Body of pancreas (tissue), 4 donors: ENCODE data around the gene SREBF2. TPM values are rescaled to one million over a fixed set of nuclear protein-coding genes. Genes with fewer than 3 reads are reported as not detected.

Experiments used
- ATAC-seq: fragments of 150-250 bp; one replicate; pipeline ENCODE4 v1.9.1; 2016
- DNase-seq, 4 donors: peaks; one replicate each; pipeline ENCODE4 v3.0.0-alpha.2; 2019
- H3K27ac ChIP-seq, 4 donors: fragments of 200-600 bp; sonication (generic); 1 replicate in 3 of 4; 2 replicates in 1 of 4; pipeline versions ENCODE4 v1.5.1 to v1.6.1; 2016 to 2019; ENCODE audit warnings: mild to moderate bottlenecking in 1 of 4, mixed read lengths in 1 of 4, moderate library complexity in 1 of 4
- H3K27me3 ChIP-seq, 2 donors: fragments of 200-600 bp; sonication (generic); one replicate each; pipeline ENCODE4 v1.6.0; 2016; ENCODE audit warnings: mild to moderate bottlenecking in 1 of 2
- H3K36me3 ChIP-seq, 2 donors: fragments of 200-600 bp; sonication (generic); replicated peaks in 1 of 2; 2 replicates each; pipeline ENCODE4 v1.5.1; 2016; ENCODE audit warnings: low read depth in 2 of 2; ENCODE audit not compliant: insufficient read depth in 1 of 2
- H3K4me1 ChIP-seq: fragments of 200-600 bp; sonication (generic); one replicate; pipeline ENCODE4 v1.6.0; 2016
- H3K4me3 ChIP-seq, 2 donors: fragments of 200-600 bp; sonication (generic); 1 replicate in 1 of 2; 2 replicates in 1 of 2; pipeline ENCODE4 v1.5.1; 2016 to 2019
- H3K9me3 ChIP-seq, 3 donors: fragments of 200-600 bp; sonication (generic); 1 replicate in 2 of 3; 2 replicates in 1 of 3; pipeline ENCODE4 v1.5.1; 2016
- CTCF ChIP-seq, 7 experiments: fragments of 450-650 bp in 4 of 7; fragments of 200-600 bp in 3 of 7; sonication (generic) in 3 of 7; IDR thresholded peaks; one replicate each; pipeline ENCODE4 v1.5.1; 2016 to 2019; ENCODE audit warnings: antibody characterized with exemption in 7 of 7
- POLR2A ChIP-seq, 3 donors: fragments of 450-650 bp; IDR thresholded peaks; one replicate each; pipeline ENCODE4 v1.6.1; 2016; ENCODE audit warnings: antibody characterized with exemption in 3 of 3, mild to moderate bottlenecking in 2 of 3
- WGBS, 2 donors: methylation state at CpG; one replicate each; pipeline ENCODE4 v1.1.5; 2017; 5-methylcytosine and 5-hydroxymethylcytosine counted together
- intact Hi-C: fragments of 100-400 bp; cut with DNase I; formaldehyde crosslinking; loops from one replicate; pipeline ENCODE4 v1.15.1; 2023
- total RNA-seq, 2 donors: library from RNA; depleted of rRNA; stranded (reverse); fragments of >200 nt; gene quantifications; one replicate each; pipeline ENCODE4 v1.1.0, GENCODE V29; 2016

Gene SREBF2
- total RNA-seq, 2 donors from 2014 or later, result 40.2 to 68.6 TPM

GRCh38 chr22:41836551-41836950 lies 3.6 kb downstream of the SREBF2 start:
- H3K36me3 ChIP-seq, result no peaks in the 10 kb centered on the region
- no peak overlapping the region for H3K4me3 ChIP-seq
- intact Hi-C loops, result no loop called here
- WGBS, 2 donors, result 68 to 80% methylated on average over 2 of the region's 2 CpGs
- H3K9me3 ChIP-seq, result no peaks in the 10 kb centered on the region
- no peaks in the 10 kb centered on the region for H3K27me3 ChIP-seq
- H3K27ac ChIP-seq, result no peak overlapping the region
- TF ChIP-seq CTCF (IDR thresholded peaks at IDR 0.05), result no peak
- TF ChIP-seq POLR2A (IDR thresholded peaks at IDR 0.05), result no peak
- ATAC-seq (no peak), DNase-seq (no peak)
- peaks cover 37% of the 10 kb centered on the region for H3K4me1 ChIP-seq

GRCh38 chr22:41838842-41839618 lies 6.1 kb downstream of the SREBF2 start:
- H3K27ac ChIP-seq, result no peak overlapping the region
- TF ChIP-seq CTCF (IDR thresholded peaks at IDR 0.05), result no peak
- no peak for TF ChIP-seq POLR2A (IDR thresholded peaks at IDR 0.05)
- no peaks in the 10 kb centered on the region for H3K9me3 ChIP-seq
- H3K4me1 ChIP-seq, result peaks cover 56% of the 10 kb centered on the region
- WGBS, 2 donors, result 56 to 58% methylated on average over 1 of the region's 1 CpG
- H3K4me3 ChIP-seq, result no peak overlapping the region
- DNase-seq (no peak), ATAC-seq (no peak)
- intact Hi-C loops, result no loop called here
- H3K27me3 ChIP-seq, result no peaks in the 10 kb centered on the region
- no peaks in the 10 kb centered on the region for H3K36me3 ChIP-seq

GRCh38 chr22:41840216-41840615 lies 7.3 kb downstream of the SREBF2 start:
- intact Hi-C loops, result no loop called here
- no peak for TF ChIP-seq POLR2A (IDR thresholded peaks at IDR 0.05)
- no peak for TF ChIP-seq CTCF (IDR thresholded peaks at IDR 0.05)
- Histone ChIP-seq H3K9me3 (no peaks in the 10 kb centered on the region), H3K27ac (no peak overlapping the region), H3K36me3 (no peaks in the 10 kb centered on the region), H3K27me3 (no peaks in the 10 kb centered on the region), H3K4me3 (no peak overlapping the region), H3K4me1 (peaks cover 62% of the 10 kb centered on the region)
- ATAC-seq (no peak), DNase-seq (no peak)
- 89 to 94% methylated on average over 5 of the region's 5 CpGs for WGBS, 2 donors

GRCh38 chr22:41841085-41841712 lies 8.3 kb downstream of the SREBF2 start:
- no peaks in the 10 kb centered on the region for H3K9me3 ChIP-seq
- peak overlapping the region in 1 of 4 donors; percentile 30 for H3K27ac ChIP-seq
- DNase-seq (no peak), ATAC-seq (no peak)
- H3K27me3 ChIP-seq, result no peaks in the 10 kb centered on the region
- H3K36me3 ChIP-seq, result no peaks in the 10 kb centered on the region
- WGBS, 2 donors, result 54 to 62% methylated on average over 3 of the region's 3 CpGs
- no peak overlapping the region for H3K4me3 ChIP-seq
- H3K4me1 ChIP-seq, result peaks cover 62% of the 10 kb centered on the region
- intact Hi-C loops, result no loop called here
- no peak for TF ChIP-seq CTCF (IDR thresholded peaks at IDR 0.05)
- TF ChIP-seq POLR2A (IDR thresholded peaks at IDR 0.05), result no peak
